GM10266 (cell line): Measurements from ENCODE around the gene HMSD.
A peak's percentile ranks its signal among the peaks of the same experiment; 100 is the strongest.

Experiments
- DNase-seq: peaks from one replicate; pipeline ENCODE4 v3.0.0; 2012; ENCODE audit errors: extremely low spot score
- TF ChIP-seq, protein P1 (sequence below): IDR thresholded peaks from 2 replicates; pipeline ENCODE4 v1.5.1; 2012; ENCODE audit warnings: mild to moderate bottlenecking, low read depth; ENCODE audit not compliant: control insufficient read depth, insufficient read depth; ENCODE audit errors: missing control alignments

HMSD gene

DNA sequence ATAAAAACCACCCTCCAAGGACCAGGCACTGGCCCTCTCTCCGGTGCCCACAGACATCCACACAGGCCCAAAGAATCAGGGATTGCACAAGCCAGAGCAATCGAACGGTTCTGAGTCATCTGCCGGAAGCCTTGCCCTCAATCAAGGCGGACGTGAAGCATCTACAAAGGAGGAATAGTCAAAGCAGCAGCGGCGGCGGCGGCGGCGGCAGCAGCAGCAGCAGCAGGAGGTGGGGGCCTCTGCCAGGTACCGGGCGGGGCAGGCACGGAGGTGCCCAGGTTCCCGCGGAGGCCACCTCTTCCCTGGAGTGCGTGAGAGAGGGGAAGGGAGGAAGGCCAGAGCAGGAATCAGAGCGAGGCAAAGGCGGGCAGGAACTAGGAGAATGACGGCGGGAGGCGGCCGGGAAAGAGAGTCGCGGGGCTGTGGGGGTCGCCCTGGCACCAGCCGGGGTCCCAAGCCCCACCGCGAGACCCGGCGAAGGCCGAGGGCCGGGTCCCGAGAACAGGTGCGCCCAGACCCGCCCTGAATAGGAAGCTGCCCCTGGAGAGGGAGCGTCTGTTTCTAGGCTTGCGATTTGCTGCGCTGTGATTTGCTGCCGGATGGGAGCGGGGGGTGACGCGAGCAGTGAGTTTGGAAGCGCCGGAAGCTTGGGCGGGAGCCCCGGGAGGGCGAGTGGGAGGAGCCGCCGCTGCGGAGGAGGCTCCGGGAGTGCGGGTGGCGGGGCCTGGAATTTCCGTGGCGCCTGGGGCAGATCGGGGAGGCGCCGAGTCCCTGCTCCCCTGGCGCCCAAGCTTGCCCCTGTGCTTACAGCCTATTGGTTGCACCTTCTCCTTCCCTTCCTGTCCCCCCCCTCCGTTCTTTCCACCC is 21.1 kb downstream of the HMSD start, which contains the start of gene SERPINB8:
TSS of gene SERPINB8 (plus strand) at position 140 of the 867 bp plus-strand sequence. CDS start 8,228 bp downstream, outside the sequence.
- peak; percentile 78 for DNase-seq

DNA sequence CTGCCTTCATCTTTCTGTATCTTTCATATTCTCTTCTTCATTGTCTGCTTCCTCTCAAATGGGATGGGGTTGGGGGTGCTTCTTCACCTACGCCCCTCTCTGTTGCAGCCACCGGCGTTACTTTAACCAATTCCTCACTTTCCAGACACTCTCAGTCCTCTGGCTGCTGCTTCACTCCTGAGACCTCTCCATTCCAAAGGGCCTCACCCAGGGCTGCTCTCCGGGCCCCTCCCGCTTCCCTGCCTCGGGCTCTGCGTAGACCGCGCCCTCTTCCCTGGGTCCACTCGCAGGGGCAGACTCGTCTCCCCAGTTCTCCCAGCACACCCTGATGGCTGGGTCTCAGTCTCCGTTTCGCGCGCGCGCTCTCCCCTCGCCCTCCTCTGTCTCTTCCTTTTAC is 21.7 kb downstream of the HMSD start:
- DNase-seq, result no peak
- TF ChIP-seq, protein P1, sequence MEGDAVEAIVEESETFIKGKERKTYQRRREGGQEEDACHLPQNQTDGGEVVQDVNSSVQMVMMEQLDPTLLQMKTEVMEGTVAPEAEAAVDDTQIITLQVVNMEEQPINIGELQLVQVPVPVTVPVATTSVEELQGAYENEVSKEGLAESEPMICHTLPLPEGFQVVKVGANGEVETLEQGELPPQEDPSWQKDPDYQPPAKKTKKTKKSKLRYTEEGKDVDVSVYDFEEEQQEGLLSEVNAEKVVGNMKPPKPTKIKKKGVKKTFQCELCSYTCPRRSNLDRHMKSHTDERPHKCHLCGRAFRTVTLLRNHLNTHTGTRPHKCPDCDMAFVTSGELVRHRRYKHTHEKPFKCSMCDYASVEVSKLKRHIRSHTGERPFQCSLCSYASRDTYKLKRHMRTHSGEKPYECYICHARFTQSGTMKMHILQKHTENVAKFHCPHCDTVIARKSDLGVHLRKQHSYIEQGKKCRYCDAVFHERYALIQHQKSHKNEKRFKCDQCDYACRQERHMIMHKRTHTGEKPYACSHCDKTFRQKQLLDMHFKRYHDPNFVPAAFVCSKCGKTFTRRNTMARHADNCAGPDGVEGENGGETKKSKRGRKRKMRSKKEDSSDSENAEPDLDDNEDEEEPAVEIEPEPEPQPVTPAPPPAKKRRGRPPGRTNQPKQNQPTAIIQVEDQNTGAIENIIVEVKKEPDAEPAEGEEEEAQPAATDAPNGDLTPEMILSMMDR, result no peak

More for the DNA sequence above, 21.1 kb downstream of the HMSD start, which contains the start of gene SERPINB8:
- TF ChIP-seq, protein P1, result no peak

DNA sequence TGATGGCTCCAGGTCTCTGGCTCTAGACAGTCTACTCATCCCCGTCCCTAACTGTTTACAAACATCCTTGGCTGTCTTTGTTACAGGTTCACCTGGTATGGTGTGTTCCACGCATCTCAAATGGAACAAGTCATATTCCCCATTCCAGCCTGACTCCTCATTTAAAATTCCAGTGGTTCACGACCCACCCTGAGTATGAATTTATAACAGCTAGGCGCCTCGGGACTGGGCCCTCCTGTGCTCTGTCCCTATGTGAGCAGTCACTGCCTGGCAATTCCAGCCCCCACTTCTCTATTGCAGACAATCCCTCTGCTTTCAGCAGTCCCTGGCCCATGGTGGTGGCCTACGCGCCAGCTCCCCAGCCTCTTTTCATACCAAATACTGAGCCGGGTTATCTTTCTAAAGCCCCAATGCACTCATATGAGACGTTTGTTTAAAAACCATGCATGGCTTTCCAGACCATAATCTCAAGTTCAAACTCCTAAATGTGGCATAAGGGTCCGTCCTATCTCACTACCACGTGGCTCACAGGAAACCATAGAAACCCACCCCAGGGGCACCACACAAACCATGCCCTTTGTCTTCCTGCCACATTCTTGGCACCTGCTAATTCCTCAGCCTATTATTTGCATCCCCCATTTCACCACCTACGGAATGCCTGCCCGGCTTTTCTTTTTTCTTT is 22.4 kb downstream of the HMSD start:
- DNase-seq, result no peak
- TF ChIP-seq, protein P1, result no peak

DNA sequence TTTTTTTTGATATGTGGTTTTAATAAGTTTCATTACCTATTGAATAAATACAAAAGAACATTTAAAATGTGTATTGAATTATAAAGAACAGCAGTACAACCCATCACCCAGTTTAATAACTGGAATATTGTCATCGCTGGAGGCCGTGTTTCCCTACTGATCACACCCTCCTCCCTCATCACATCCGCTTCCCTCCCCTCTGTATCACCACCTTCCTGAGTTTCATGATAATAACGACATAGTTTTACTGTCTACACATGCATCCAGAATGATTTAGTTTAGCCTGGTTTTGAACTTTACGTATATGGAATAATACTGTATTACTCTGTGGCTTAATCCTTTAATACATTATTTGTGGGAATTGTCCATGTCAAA is 22.9 kb downstream of the HMSD start:
- no peak for DNase-seq
- TF ChIP-seq, protein P1, result no peak

DNA sequence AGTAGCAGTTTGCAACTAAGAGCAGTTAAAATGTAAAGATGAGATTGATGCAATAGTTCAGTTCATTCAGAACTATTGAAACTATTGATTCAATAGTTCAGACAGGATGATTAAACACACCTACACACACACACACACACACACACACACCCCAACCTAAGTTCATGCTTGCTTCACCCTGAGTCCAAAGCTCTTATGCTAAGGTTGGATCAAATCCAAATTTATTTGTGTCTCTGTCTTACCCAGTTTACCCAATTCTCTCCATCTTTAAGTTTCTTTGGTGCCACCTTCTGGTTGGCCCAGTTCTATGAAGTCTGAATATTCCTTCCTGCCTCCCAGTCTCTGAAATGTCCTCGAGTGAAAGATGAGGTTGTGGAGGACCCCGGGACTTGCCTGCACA is 25.9 kb downstream of the HMSD start:
- no peak for DNase-seq
- TF ChIP-seq, protein P1, result peak; percentile 43

DNA sequence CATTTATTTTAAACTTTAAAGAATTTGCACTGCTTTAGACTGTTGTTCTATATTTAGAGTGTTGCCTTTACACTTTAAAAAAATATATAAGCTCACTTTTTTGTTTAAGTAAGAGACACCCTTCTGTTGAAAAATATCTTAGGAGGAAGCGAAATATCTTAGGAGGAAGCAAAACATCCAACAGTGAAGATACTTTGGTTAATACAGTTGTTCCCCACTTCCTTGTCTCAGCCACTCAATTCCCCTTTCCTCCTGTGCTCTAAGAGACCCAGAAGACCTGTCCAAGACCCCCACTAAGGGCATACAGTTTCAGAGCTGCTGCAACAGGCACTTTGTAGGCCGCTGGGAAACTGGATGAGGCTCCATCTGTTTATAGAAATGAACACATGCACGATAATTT is 26.5 kb downstream of the HMSD start:
- TF ChIP-seq, protein P1, result no peak
- no peak for DNase-seq

DNA sequence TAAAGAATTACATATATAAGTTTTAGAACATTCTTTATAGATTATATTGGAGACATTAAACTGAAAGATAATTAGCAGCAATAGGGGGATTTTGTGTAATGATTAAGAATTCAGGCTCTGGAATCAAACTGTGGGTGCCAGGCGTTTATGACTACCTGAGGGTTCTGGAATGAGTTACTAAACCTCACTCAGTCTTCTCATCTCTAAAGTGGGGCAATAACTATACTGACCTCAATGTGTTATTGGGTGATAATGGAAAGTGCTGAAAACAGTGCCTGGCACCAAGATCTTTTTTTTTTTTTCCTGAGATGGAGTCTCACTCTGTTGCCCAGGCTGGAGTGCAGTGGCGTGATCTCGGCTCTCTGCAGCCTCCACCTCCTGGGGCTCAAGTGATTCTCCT is 27.9 kb downstream of the HMSD start:
- no peak for DNase-seq
- TF ChIP-seq, protein P1, result no peak
